ENCODE results near the gene PLPPR1. TPM values are rescaled to one million over a fixed set of nuclear protein-coding genes. Genes with fewer than 3 reads are reported as not detected.

The PLPPR1 gene
- total RNA-seq, 1 experiment from 2014 or later, result not detected

DNA sequence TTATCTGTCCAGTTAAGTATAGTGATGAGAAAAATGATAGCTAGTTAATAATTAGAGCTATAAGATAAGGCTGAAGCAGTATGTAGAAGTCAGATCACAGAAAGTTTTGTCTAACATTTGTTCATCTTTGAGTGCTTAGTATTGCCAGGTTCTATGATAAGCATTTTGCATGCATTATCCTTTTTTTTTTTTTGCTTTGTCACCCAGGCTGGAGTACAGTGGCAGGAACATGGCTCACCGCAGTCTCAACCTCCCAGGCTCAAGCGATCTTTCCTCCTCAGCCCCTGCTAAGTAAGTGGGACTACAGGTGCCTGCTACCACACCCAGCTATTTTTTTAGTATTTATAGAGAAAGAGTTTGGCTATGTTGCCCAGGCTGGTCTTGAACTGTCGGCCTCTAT is 338.8 kb downstream of the PLPPR1 start:
- CTCF ChIA-PET, result no interaction called here
- in situ Hi-C loops (cut with HindIII; ENCODE audit: low pct_unique_long_range_greater_than_20kb, low sequenced_read_pairs) (no loop called here), intact Hi-C loops (cut with micrococcal nuclease; ENCODE audit: unreplicated experiment) (no loop called here)
- no TSS peak for BruUV-seq (replicated peaks)
- no peak for ATAC-seq
- Histone ChIP-seq H3K4me1 (ENCODE audit: control insufficient read depth, insufficient read depth, low read length) (no peaks in the 10 kb centered on the region), H3K36me3 (ENCODE audit: control insufficient read depth, insufficient read depth, low read length) (no peaks in the 10 kb centered on the region), H3K4me3 (ENCODE audit: low read depth in 2 of 2, low read length in 2 of 2) (no peak overlapping the region), H3K27me3 (ENCODE audit: control insufficient read depth, insufficient read depth, low read length) (no peaks in the 10 kb centered on the region), H3K9me3 (ENCODE audit: control insufficient read depth, insufficient read depth, low read depth, low read length) (no peaks in the 10 kb centered on the region), H3K27ac (ENCODE audit: low read length) (no peak overlapping the region)
- DNase-seq (ENCODE audit: low read depth, low spot score), result no peak
- POLR2A ChIA-PET, result no interaction called here
- TF ChIP-seq, protein P1, sequence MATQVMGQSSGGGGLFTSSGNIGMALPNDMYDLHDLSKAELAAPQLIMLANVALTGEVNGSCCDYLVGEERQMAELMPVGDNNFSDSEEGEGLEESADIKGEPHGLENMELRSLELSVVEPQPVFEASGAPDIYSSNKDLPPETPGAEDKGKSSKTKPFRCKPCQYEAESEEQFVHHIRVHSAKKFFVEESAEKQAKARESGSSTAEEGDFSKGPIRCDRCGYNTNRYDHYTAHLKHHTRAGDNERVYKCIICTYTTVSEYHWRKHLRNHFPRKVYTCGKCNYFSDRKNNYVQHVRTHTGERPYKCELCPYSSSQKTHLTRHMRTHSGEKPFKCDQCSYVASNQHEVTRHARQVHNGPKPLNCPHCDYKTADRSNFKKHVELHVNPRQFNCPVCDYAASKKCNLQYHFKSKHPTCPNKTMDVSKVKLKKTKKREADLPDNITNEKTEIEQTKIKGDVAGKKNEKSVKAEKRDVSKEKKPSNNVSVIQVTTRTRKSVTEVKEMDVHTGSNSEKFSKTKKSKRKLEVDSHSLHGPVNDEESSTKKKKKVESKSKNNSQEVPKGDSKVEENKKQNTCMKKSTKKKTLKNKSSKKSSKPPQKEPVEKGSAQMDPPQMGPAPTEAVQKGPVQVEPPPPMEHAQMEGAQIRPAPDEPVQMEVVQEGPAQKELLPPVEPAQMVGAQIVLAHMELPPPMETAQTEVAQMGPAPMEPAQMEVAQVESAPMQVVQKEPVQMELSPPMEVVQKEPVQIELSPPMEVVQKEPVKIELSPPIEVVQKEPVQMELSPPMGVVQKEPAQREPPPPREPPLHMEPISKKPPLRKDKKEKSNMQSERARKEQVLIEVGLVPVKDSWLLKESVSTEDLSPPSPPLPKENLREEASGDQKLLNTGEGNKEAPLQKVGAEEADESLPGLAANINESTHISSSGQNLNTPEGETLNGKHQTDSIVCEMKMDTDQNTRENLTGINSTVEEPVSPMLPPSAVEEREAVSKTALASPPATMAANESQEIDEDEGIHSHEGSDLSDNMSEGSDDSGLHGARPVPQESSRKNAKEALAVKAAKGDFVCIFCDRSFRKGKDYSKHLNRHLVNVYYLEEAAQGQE (IDR thresholded peaks at IDR 0.05; ENCODE audit: insufficient read depth in 1 of 2, low read depth in 2 of 2, low read length in 1 of 2), result no peak
- TF ChIP-seq POLR2AphosphoS5 (IDR thresholded peaks at IDR 0.05; ENCODE audit: low read depth, low read length) (no peak), SIN3A (IDR thresholded peaks at IDR 0.05; ENCODE audit: borderline replicate concordance, insufficient read depth, low read depth, low read length) (no peak), TCF7L2 (IDR thresholded peaks at IDR 0.05; ENCODE audit: low read depth, low read length) (no peak)
- TF ChIP-seq, protein P2, sequence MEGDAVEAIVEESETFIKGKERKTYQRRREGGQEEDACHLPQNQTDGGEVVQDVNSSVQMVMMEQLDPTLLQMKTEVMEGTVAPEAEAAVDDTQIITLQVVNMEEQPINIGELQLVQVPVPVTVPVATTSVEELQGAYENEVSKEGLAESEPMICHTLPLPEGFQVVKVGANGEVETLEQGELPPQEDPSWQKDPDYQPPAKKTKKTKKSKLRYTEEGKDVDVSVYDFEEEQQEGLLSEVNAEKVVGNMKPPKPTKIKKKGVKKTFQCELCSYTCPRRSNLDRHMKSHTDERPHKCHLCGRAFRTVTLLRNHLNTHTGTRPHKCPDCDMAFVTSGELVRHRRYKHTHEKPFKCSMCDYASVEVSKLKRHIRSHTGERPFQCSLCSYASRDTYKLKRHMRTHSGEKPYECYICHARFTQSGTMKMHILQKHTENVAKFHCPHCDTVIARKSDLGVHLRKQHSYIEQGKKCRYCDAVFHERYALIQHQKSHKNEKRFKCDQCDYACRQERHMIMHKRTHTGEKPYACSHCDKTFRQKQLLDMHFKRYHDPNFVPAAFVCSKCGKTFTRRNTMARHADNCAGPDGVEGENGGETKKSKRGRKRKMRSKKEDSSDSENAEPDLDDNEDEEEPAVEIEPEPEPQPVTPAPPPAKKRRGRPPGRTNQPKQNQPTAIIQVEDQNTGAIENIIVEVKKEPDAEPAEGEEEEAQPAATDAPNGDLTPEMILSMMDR (IDR thresholded peaks at IDR 0.05), result no peak

GRCh38 chr9:101369286-101369685 is 340.8 kb downstream of the PLPPR1 start:
- intact Hi-C loops (cut with micrococcal nuclease; ENCODE audit: unreplicated experiment), result no loop called here
- Histone ChIP-seq H3K27ac (ENCODE audit: low read length) (no peak overlapping the region), H3K27me3 (ENCODE audit: control insufficient read depth, insufficient read depth, low read length) (no peaks in the 10 kb centered on the region), H3K36me3 (ENCODE audit: control insufficient read depth, insufficient read depth, low read length) (no peaks in the 10 kb centered on the region), H3K9me3 (ENCODE audit: control insufficient read depth, insufficient read depth, low read depth, low read length) (no peaks in the 10 kb centered on the region), H3K4me1 (ENCODE audit: control insufficient read depth, insufficient read depth, low read length) (no peaks in the 10 kb centered on the region), H3K4me3 (ENCODE audit: low read depth in 2 of 2, low read length in 2 of 2) (no peak overlapping the region)
- in situ Hi-C loops (cut with HindIII; ENCODE audit: low pct_unique_long_range_greater_than_20kb, low sequenced_read_pairs), result no loop called here
- CTCF ChIA-PET, result interaction anchor here (0.8 kb wide), 1 partner anchor 80 kb away, joined by 6 read pairs; no protein-coding TSS in a partner anchor
- DNase-seq (ENCODE audit: low read depth, low spot score), result no peak
- BruUV-seq (replicated peaks), result no TSS peak
- no peak for TF ChIP-seq POLR2AphosphoS5 (IDR thresholded peaks at IDR 0.05; ENCODE audit: low read depth, low read length)
- TF ChIP-seq SIN3A (IDR thresholded peaks at IDR 0.05; ENCODE audit: borderline replicate concordance, insufficient read depth, low read depth, low read length), result no peak
- TF ChIP-seq, protein P1 (IDR thresholded peaks at IDR 0.05; ENCODE audit: insufficient read depth in 1 of 2, low read depth in 2 of 2, low read length in 1 of 2), result no peak
- POLR2A ChIA-PET, result no interaction called here
- ATAC-seq, result no peak

All from Panc1 (cell line).